Ishikawa (cell line): ENCODE results near the gene ARFRP1.

ENCODE experiments used
- CEBPB ChIP-seq: IDR thresholded peaks from 2 replicates; pipeline ENCODE4 v1.6.1; 2012
- CREB1 ChIP-seq: IDR thresholded peaks from 2 replicates; pipeline ENCODE4 v1.6.1; 2012; ENCODE audit warnings: low read depth
- EGR1 ChIP-seq: IDR thresholded peaks from 2 replicates; pipeline ENCODE4 v1.6.1; 2012
- EP300 ChIP-seq: IDR thresholded peaks from 2 replicates; pipeline ENCODE4 v1.6.1; 2012; ENCODE audit warnings: borderline replicate concordance
- FOXM1 ChIP-seq: IDR thresholded peaks from 2 replicates; pipeline ENCODE4 v1.6.1; 2012; ENCODE audit warnings: low read depth, borderline replicate concordance
- NFIC ChIP-seq: IDR thresholded peaks from 2 replicates; pipeline ENCODE4 v1.6.1; 2012
- RAD21 ChIP-seq: IDR thresholded peaks from 2 replicates; pipeline ENCODE4 v1.6.1; 2012; ENCODE audit warnings: low read depth
- REST ChIP-seq: IDR thresholded peaks from 2 replicates; pipeline ENCODE4 v1.6.1; 2012; ENCODE audit warnings: low read depth, mild to moderate bottlenecking
- TAF1 ChIP-seq: IDR thresholded peaks from 2 replicates; pipeline ENCODE4 v1.6.1; 2012; ENCODE audit warnings: low read depth, mild to moderate bottlenecking
- TCF12 ChIP-seq: IDR thresholded peaks from 2 replicates; pipeline ENCODE4 v1.6.1; 2012; ENCODE audit warnings: low read depth
- TEAD4 ChIP-seq: IDR thresholded peaks from 2 replicates; pipeline ENCODE4 v1.6.1; 2012
- USF1 ChIP-seq: IDR thresholded peaks from 2 replicates; pipeline ENCODE4 v1.6.1; 2012
- YY1 ChIP-seq: IDR thresholded peaks from 2 replicates; pipeline ENCODE4 v1.6.1; 2012; ENCODE audit warnings: low read depth
- ZBTB7A ChIP-seq: IDR thresholded peaks from 2 replicates; pipeline ENCODE4 v1.6.1; 2012; ENCODE audit warnings: low read depth

ARFRP1 gene

GRCh38 chr20:63690898-63691710, 16.7 kb downstream of the ARFRP1 start:
- TF ChIP-seq NFIC (peak; percentile 39; the same call in 1 of the 2 replicates), TCF12 (0 out of 2 replicates have a peak, but pooled peaks have one; percentile 43), TAF1 (no peak), EGR1 (no peak), FOXM1 (no peak), ZBTB7A (no peak; the same call in 1 of the 2 replicates), TEAD4 (peak; percentile 16; the same call in 1 of the 2 replicates)

DNA sequence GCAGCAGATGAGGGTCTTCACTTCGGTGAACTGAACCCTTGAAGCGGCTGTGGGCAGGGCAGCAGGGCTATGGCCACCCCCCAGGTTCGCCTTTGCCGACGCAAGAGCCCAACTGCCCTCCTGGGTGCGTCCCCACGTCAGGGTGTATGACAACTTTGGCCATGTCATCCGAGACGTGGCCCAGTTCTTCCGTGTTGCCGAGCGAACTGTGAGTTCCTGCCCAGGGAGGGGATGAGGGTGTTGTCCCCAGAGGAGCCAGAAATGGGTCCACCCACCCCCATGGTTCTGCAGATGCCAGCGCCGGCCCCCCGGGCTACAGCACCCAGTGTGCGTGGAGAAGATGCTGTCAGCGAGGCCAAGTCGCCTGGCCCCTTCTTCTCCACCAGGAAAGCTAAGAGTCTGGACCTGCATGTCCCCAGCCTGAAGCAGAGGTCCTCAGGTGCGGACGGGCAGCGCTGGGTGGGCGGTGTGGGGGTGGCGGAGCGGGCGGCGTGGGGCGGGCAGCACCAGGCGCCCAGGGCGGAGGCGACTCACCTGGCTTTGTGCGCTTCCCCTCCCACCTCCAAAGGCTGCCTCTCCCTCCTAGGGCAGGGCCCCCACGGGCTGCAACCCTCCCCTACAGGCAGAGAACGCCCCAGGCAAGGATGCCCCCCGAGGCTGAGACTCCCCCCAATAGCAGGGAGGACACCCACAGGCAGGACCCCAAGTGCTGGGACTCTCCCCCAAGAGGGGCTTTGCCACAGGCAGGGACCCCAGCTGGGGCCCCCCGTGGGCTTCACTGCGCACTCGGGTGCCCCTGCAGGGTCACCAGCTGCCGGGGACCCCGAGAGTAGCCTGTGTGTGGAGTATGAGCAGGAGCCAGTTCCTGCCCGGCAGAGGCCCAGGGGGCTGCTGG, 17.5 kb downstream of the ARFRP1 start:
- TF ChIP-seq TCF12 (no peak), ZBTB7A (peak; percentile 5; the same call in 1 of the 2 replicates), NFIC (no peak)

GRCh38 chr20:63689046-63690002, 18.5 kb downstream of the ARFRP1 start:
- TF ChIP-seq FOXM1: no peak
- TF ChIP-seq TAF1: no peak
- TF ChIP-seq EGR1: no peak
- no peak for TF ChIP-seq USF1
- no peak for TF ChIP-seq CEBPB
- no peak for TF ChIP-seq CREB1
- peak; percentile 57 for TF ChIP-seq NFIC
- no peak for TF ChIP-seq EP300
- no peak for TF ChIP-seq RAD21
- TF ChIP-seq TCF12: peak; percentile 58
- no peak for TF ChIP-seq ZBTB7A
- TF ChIP-seq YY1: no peak
- TF ChIP-seq TEAD4: no peak

- TF ChIP-seq YY1 (no peak), ZBTB7A (no peak), REST (no peak), RAD21 (no peak), TAF1 (no peak), EGR1 (no peak), EP300 (no peak), TCF12 (no peak)
These were observed 19.3 kb downstream of the ARFRP1 start for GRCh38 chr20:63688228-63689045.

DNA sequence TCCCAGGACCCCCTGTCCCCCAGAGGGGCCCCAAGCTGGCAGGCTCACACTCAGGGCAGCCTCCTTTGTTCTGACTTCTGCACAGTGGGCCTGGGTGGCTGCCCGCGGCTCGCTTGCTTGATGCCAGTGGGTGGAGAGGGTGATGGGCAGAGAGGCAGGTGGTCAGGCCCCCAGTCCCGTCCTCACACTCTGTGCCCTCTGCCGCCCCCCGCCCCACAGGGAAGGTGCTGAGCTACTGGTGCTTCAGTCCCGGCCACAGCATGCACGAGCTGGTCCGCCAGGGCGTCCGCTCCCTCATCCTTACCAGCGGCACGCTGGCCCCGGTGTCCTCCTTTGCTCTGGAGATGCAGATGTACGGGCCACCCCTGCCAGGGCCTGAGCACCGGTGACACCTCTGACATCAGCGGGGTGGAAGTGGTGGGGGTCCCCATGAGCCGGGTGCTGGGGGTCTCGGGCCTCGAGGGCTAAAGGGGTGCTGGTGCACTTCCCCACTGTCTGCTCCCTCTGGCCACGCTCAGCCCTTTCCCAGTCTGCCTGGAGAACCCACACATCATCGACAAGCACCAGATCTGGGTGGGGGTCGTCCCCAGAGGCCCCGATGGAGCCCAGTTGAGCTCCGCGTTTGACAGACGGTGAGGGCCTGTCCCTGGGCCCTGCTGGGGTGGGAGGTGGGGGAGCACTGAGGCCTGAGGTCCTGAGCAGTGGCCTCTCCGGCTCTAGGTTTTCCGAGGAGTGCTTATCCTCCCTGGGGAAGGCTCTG, 20.2 kb downstream of the ARFRP1 start:
- TF ChIP-seq EP300: no peak
- TF ChIP-seq TAF1: no peak
- no peak for TF ChIP-seq CEBPB
- TF ChIP-seq REST: no peak
- no peak for TF ChIP-seq EGR1
- TF ChIP-seq USF1: no peak
- TF ChIP-seq NFIC: no peak
- TF ChIP-seq TCF12: no peak
- no peak for TF ChIP-seq ZBTB7A
- no peak for TF ChIP-seq TEAD4
- TF ChIP-seq RAD21: no peak
